Measurements from ENCODE around the gene TBC1D1.

GRCh38 chr4:38014421-38014852, 123.6 kb downstream of the TBC1D1 start:
- TF ChIP-seq POLR2A (IDR thresholded peaks at IDR 0.05; ENCODE audit: low read depth, low read length) (no peak), TAF1 (IDR thresholded peaks at IDR 0.05; ENCODE audit: borderline replicate concordance, low read depth, low read length) (no peak)
